Mesenchymal stem cell (in vitro differentiated cells and primary cell): ENCODE measurements around the gene FBXL19.
A peak's percentile ranks its signal among the peaks of the same experiment; 100 is the strongest.

Experiments
- DNase-seq: peaks from one replicate; pipeline ENCODE4 v3.0.0-alpha.2; 2013
- H2AFZ ChIP-seq: one replicate; pipeline ENCODE4 v1.6.1; 2013; ENCODE audit warnings: low read depth, mild to moderate bottlenecking, control low read depth, inconsistent platforms, low read length, moderate library complexity
- H2AK5ac ChIP-seq: 2 replicates; pipeline ENCODE4 v1.6.1; 2013; ENCODE audit warnings: low read length, moderate library complexity, mild to moderate bottlenecking, inconsistent platforms; ENCODE audit not compliant: severe bottlenecking
- H2BK120ac ChIP-seq: one replicate; pipeline ENCODE4 v1.6.1; 2013; ENCODE audit warnings: low read depth, mild to moderate bottlenecking, inconsistent platforms, low read length, moderate library complexity
- H2BK12ac ChIP-seq, 2 experiments: one replicate each; pipeline ENCODE4 v1.6.1; 2013; ENCODE audit warnings: inconsistent platforms in 2 of 2, low read length in 2 of 2, mild to moderate bottlenecking in 2 of 2, moderate library complexity in 2 of 2, control low read depth in 1 of 2
- H2BK15ac ChIP-seq: one replicate; pipeline ENCODE4 v1.6.1; 2013; ENCODE audit warnings: mild to moderate bottlenecking, low read depth, inconsistent platforms; ENCODE audit not compliant: poor library complexity, severe bottlenecking
- H2BK5ac ChIP-seq: 2 replicates; pipeline ENCODE4 v1.6.1; 2013; ENCODE audit warnings: low read depth, mild to moderate bottlenecking, low read length, control low read depth, inconsistent platforms; ENCODE audit not compliant: poor library complexity, severe bottlenecking
- H3K14ac ChIP-seq, 2 experiments: one replicate each; pipeline ENCODE4 v1.6.1; 2013; ENCODE audit warnings: inconsistent platforms in 2 of 2, low read length in 2 of 2, control low read depth in 1 of 2, mild to moderate bottlenecking in 1 of 2, moderate library complexity in 1 of 2
- H3K18ac ChIP-seq, 2 experiments: one replicate each; pipeline ENCODE4 v1.6.1; 2013; ENCODE audit warnings: inconsistent platforms in 2 of 2, low read length in 2 of 2, control low read depth in 1 of 2, low read depth in 1 of 2, mild to moderate bottlenecking in 1 of 2
- H3K23ac ChIP-seq, 2 experiments: one replicate each; pipeline ENCODE4 v1.6.1; 2013; ENCODE audit warnings: inconsistent platforms in 2 of 2, low read length in 2 of 2, mild to moderate bottlenecking in 2 of 2, moderate library complexity in 2 of 2, control low read depth in 1 of 2
- H3K27ac ChIP-seq: 2 replicates; pipeline ENCODE4 v1.5.1; 2013; ENCODE audit warnings: mild to moderate bottlenecking, moderate library complexity, low read length, control low read depth, inconsistent platforms; ENCODE audit not compliant: poor library complexity, severe bottlenecking
- H3K27me3 ChIP-seq, 2 experiments: 2 replicates each; pipeline versions ENCODE4 v1.6.1 to v1.7.0; 2013; ENCODE audit warnings: low read length in 2 of 2, mild to moderate bottlenecking in 2 of 2, moderate library complexity in 2 of 2, control low read depth in 1 of 2, inconsistent platforms in 1 of 2; ENCODE audit not compliant: control insufficient read depth in 1 of 2, insufficient read depth in 1 of 2
- H3K36me3 ChIP-seq, 2 experiments: 2 replicates each; pipeline versions ENCODE4 v1.6.1 to v1.7.0; 2013; ENCODE audit warnings: low read length in 2 of 2, control low read depth in 1 of 2, inconsistent platforms in 1 of 2, low read depth in 1 of 2, mild to moderate bottlenecking in 1 of 2; ENCODE audit not compliant: insufficient read depth in 2 of 2, control insufficient read depth in 1 of 2
- H3K4ac ChIP-seq, 2 experiments: one replicate each; pipeline ENCODE4 v1.6.1; 2013; ENCODE audit warnings: inconsistent platforms in 2 of 2, low read length in 2 of 2, mild to moderate bottlenecking in 2 of 2, moderate library complexity in 2 of 2, control low read depth in 1 of 2, low read depth in 1 of 2
- H3K4me1 ChIP-seq: 2 replicates; pipeline ENCODE4 v1.6.1; 2013; ENCODE audit warnings: low read depth, low read length, control low read depth; ENCODE audit not compliant: control insufficient read depth, insufficient read depth
- H3K4me2 ChIP-seq: 2 replicates; pipeline ENCODE4 v1.6.1; 2013; ENCODE audit warnings: low read length, mild to moderate bottlenecking, inconsistent platforms; ENCODE audit not compliant: poor library complexity, severe bottlenecking
- H3K4me3 ChIP-seq, 2 experiments: 2 replicates each; pipeline versions ENCODE4 v1.5.1 to v1.7.0; 2013; ENCODE audit warnings: low read length in 2 of 2, mild to moderate bottlenecking in 2 of 2, control low read depth in 1 of 2, low read depth in 1 of 2; ENCODE audit not compliant: insufficient read depth in 1 of 2
- H3K79me1 ChIP-seq: replicated peaks from 2 replicates; pipeline ENCODE4 v1.6.1; 2013; ENCODE audit warnings: mild to moderate bottlenecking, control low read depth, low read length, inconsistent platforms; ENCODE audit not compliant: poor library complexity, severe bottlenecking
- H3K9ac ChIP-seq: 2 replicates; pipeline ENCODE4 v1.7.0; 2013; ENCODE audit warnings: mild to moderate bottlenecking, low read length, moderate library complexity
- H3K9me3 ChIP-seq: 2 replicates; pipeline ENCODE4 v1.7.0; 2013; ENCODE audit warnings: mild to moderate bottlenecking, low read length; ENCODE audit not compliant: control insufficient read depth
- H4K8ac ChIP-seq: one replicate; pipeline ENCODE4 v1.6.1; 2013; ENCODE audit warnings: inconsistent platforms, mild to moderate bottlenecking, low read length, moderate library complexity
- H4K91ac ChIP-seq: one replicate; pipeline ENCODE4 v1.6.1; 2013; ENCODE audit warnings: mild to moderate bottlenecking, low read length, inconsistent platforms
- WGBS: methylation state at CpG from one replicate; pipeline ENCODE4 v1.1.7; 2013; ENCODE audit warnings: mixed read lengths; 5-methylcytosine and 5-hydroxymethylcytosine counted together

The FBXL19 gene

GRCh38 chr16:30967795-30968194 is 44.4 kb downstream of the FBXL19 start:
- no peak overlapping the region for H3K23ac ChIP-seq
- no peak overlapping the region for H4K8ac ChIP-seq
- no peaks in the 10 kb centered on the region for H3K9me3 ChIP-seq
- H2BK15ac ChIP-seq = no peak overlapping the region
- no peak overlapping the region for H3K4me2 ChIP-seq
- H3K4me1 ChIP-seq = peaks cover 1% of the 10 kb centered on the region
- H2AK5ac ChIP-seq = no peak overlapping the region
- no peak overlapping the region for H3K4me3 ChIP-seq
- peak overlapping the region; percentile 7 for H3K9ac ChIP-seq
- H3K4ac ChIP-seq = no peak overlapping the region
- no peak overlapping the region for H3K27ac ChIP-seq
- DNase-seq = no peak
- H2BK12ac ChIP-seq = no peak overlapping the region
- no peak overlapping the region for H4K91ac ChIP-seq
- whole genome bisulfite sequencing = 94% methylated on average over 4 of the region's 4 CpGs
- H2BK120ac ChIP-seq = no peak overlapping the region
- H2BK5ac ChIP-seq = no peak overlapping the region
- peaks cover 84 to 86% of the 10 kb centered on the region in 2 experiments for H3K36me3 ChIP-seq
- no peak overlapping the region for H3K14ac ChIP-seq
- no peak overlapping the region for H2AFZ ChIP-seq
- H3K79me1 ChIP-seq = peaks cover 51% of the 10 kb centered on the region
- H3K27me3 ChIP-seq = no peaks in the 10 kb centered on the region
- H3K18ac ChIP-seq = no peak overlapping the region

- no peak overlapping the region for H4K8ac ChIP-seq
- H2AFZ ChIP-seq = no peak overlapping the region
- H3K4me2 ChIP-seq = no peak overlapping the region
- no peaks in the 10 kb centered on the region for H3K9me3 ChIP-seq
- no peak overlapping the region for H2BK15ac ChIP-seq
- H2AK5ac ChIP-seq = no peak overlapping the region
- no peak overlapping the region for H3K4ac ChIP-seq
- no peak overlapping the region for H2BK5ac ChIP-seq
- H3K36me3 ChIP-seq = peaks cover 86 to 88% of the 10 kb centered on the region in 2 experiments
- peaks cover 50% of the 10 kb centered on the region for H3K79me1 ChIP-seq
- no peak overlapping the region for H3K18ac ChIP-seq
- H3K27ac ChIP-seq = no peak overlapping the region
- no peak overlapping the region for H4K91ac ChIP-seq
- H3K23ac ChIP-seq = no peak overlapping the region
- no peak overlapping the region for H3K14ac ChIP-seq
- H3K9ac ChIP-seq = no peak overlapping the region
- H2BK120ac ChIP-seq = no peak overlapping the region
- H3K4me3 ChIP-seq = no peak overlapping the region
- no peak overlapping the region for H2BK12ac ChIP-seq
- DNase-seq = no peak
- no peaks in the 10 kb centered on the region for H3K27me3 ChIP-seq
- WGBS = 98% methylated on average over 19 of the region's 19 CpGs
- peaks cover 3% of the 10 kb centered on the region for H3K4me1 ChIP-seq
Measured at GRCh38 chr16:30969246-30969842, 46.0 kb downstream of the FBXL19 start.

GRCh38 chr16:30971298-30971697 is 47.9 kb downstream of the FBXL19 start:
- H2AFZ ChIP-seq = no peak overlapping the region
- H2BK12ac ChIP-seq = no peak overlapping the region
- H3K79me1 ChIP-seq = peaks cover 39% of the 10 kb centered on the region
- H4K91ac ChIP-seq = no peak overlapping the region
- DNase-seq = no peak
- H3K36me3 ChIP-seq = peaks cover 86 to 87% of the 10 kb centered on the region in 2 experiments
- H3K4me3 ChIP-seq = no peak overlapping the region
- H3K9me3 ChIP-seq = no peaks in the 10 kb centered on the region
- H2BK15ac ChIP-seq = no peak overlapping the region
- no peak overlapping the region for H3K4me2 ChIP-seq
- no peak overlapping the region for H3K9ac ChIP-seq
- no peak overlapping the region for H3K14ac ChIP-seq
- H3K27me3 ChIP-seq = no peaks in the 10 kb centered on the region
- no peak overlapping the region for H3K18ac ChIP-seq
- no peak overlapping the region for H4K8ac ChIP-seq
- H2BK120ac ChIP-seq = no peak overlapping the region
- no peak overlapping the region for H3K4ac ChIP-seq
- peaks cover 5% of the 10 kb centered on the region for H3K4me1 ChIP-seq
- no peak overlapping the region for H3K27ac ChIP-seq
- H3K23ac ChIP-seq = no peak overlapping the region
- no peak overlapping the region for H2AK5ac ChIP-seq
- 96% methylated on average over 14 of the region's 14 CpGs for WGBS
- H2BK5ac ChIP-seq = no peak overlapping the region

- no peak overlapping the region for H3K14ac ChIP-seq
- H3K27ac ChIP-seq = no peak overlapping the region
- no peak overlapping the region for H2AK5ac ChIP-seq
- no peak overlapping the region for H4K8ac ChIP-seq
- peaks cover 34% of the 10 kb centered on the region for H3K79me1 ChIP-seq
- peak; percentile 26 for DNase-seq
- H3K18ac ChIP-seq = no peak overlapping the region
- H2BK12ac ChIP-seq = no peak overlapping the region
- H2BK15ac ChIP-seq = no peak overlapping the region
- H3K27me3 ChIP-seq = no peaks in the 10 kb centered on the region
- H2AFZ ChIP-seq = no peak overlapping the region
- H3K9me3 ChIP-seq = no peaks in the 10 kb centered on the region
- peaks cover 88 to 89% of the 10 kb centered on the region in 2 experiments for H3K36me3 ChIP-seq
- 85% methylated on average over 7 of the region's 7 CpGs for WGBS
- no peak overlapping the region for H4K91ac ChIP-seq
- H3K4me2 ChIP-seq = no peak overlapping the region
- no peak overlapping the region for H2BK5ac ChIP-seq
- peaks cover 8% of the 10 kb centered on the region for H3K4me1 ChIP-seq
- H3K9ac ChIP-seq = no peak overlapping the region
- H3K23ac ChIP-seq = no peak overlapping the region
- no peak overlapping the region for H2BK120ac ChIP-seq
- H3K4me3 ChIP-seq = no peak overlapping the region
- no peak overlapping the region for H3K4ac ChIP-seq
Measured at GRCh38 chr16:30972872-30973271, 49.5 kb downstream of the FBXL19 start.
